Measurements from ENCODE around the gene OR7C2. TPM values are rescaled to one million over a fixed set of nuclear protein-coding genes. Genes with fewer than 3 reads are reported as not detected.

OR7C2 gene
- total RNA-seq, 1 experiment from 2014 or later: not detected

DNA sequence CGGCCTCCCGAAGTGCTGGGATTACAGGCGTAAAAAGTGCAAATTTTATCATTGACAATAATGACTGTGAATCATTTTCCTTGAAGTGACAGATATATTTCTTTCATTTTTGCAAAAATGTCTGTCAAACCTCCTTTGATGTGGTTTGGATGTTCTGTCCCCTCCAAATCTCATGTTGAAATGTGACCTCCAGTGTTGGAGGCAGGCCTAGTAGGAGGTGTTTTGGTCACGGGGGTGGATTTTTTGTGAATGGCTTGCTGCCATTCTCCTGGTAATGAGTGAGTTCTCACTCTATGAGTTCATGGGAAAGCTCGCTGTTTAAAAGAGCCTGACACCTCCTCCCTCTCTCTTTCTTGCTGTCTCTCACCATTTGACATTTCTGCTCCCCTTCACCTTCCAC lies 43.8 kb downstream of the OR7C2 start:
- Histone ChIP-seq H3K4me1 (ENCODE audit: control insufficient read depth in 1 of 2, insufficient read depth in 2 of 2, low read length in 2 of 2) (no peaks in the 10 kb centered on the region), H3K36me3 (ENCODE audit: control insufficient read depth in 1 of 2, insufficient read depth in 2 of 2, low read length in 2 of 2) (no peaks in the 10 kb centered on the region), H3K9ac (ENCODE audit: low read length) (no peak overlapping the region), H3K9me2 (ENCODE audit: insufficient read depth) (no peaks in the 10 kb centered on the region), H3K27ac (ENCODE audit: low read depth, low read length) (no peak overlapping the region), H3K79me2 (ENCODE audit: insufficient read depth, low read length) (no peaks in the 10 kb centered on the region), H3K4me2 (ENCODE audit: low read length) (no peak overlapping the region), H3K4me3 (replicated peaks in 1 of 2; ENCODE audit: low read depth in 1 of 2, low read length in 2 of 2) (no peak overlapping the region), H4K20me1 (ENCODE audit: insufficient read depth) (no peaks in the 10 kb centered on the region), H2AFZ (ENCODE audit: low read depth, low read length, poor library complexity, severe bottlenecking) (no peak overlapping the region), H3K9me3 (ENCODE audit: control insufficient read depth in 1 of 2, insufficient read depth in 1 of 2, low read depth in 1 of 2, low read length in 2 of 2) (no peaks in the 10 kb centered on the region), H3K27me3 (ENCODE audit: insufficient read depth, low read length) (peaks cover 29% of the 10 kb centered on the region)
- BruUV-seq (replicated peaks): no TSS peak
- intact Hi-C loops (cut with micrococcal nuclease): no loop called here
- no peak for ATAC-seq
- ChIA-PET RAD21 (ENCODE audit: low non-redundant PET in 1 of 2, low total read pairs in 2 of 2, uncharacterized antibody in 2 of 2, unreplicated experiment in 2 of 2) (no interaction called here), POLR2A (no interaction called here), CTCF (interaction anchor here (1.1 kb wide), 1 partner anchor 40 kb away, joined by 3 read pairs; no protein-coding TSS in a partner anchor)
- TF ChIP-seq RAD21 (IDR thresholded peaks at IDR 0.05; ENCODE audit: low read depth) (no peak), CBX3 (IDR thresholded peaks at IDR 0.05; ENCODE audit: low read depth) (no peak), ZNF274 (IDR thresholded peaks at IDR 0.05; ENCODE audit: low read depth, low read length) (no peak), EGR1 (IDR thresholded peaks at IDR 0.05; ENCODE audit: low read depth) (no peak), EZH2phosphoT487 (IDR thresholded peaks at IDR 0.05; ENCODE audit: borderline replicate concordance) (no peak), EZH2 (IDR thresholded peaks at IDR 0.05) (no peak), POLR2AphosphoS5 (IDR thresholded peaks at IDR 0.05; ENCODE audit: low read depth, low read length) (no peak), SP1 (IDR thresholded peaks at IDR 0.05; ENCODE audit: low read depth) (no peak)
- TF ChIP-seq, protein P1, sequence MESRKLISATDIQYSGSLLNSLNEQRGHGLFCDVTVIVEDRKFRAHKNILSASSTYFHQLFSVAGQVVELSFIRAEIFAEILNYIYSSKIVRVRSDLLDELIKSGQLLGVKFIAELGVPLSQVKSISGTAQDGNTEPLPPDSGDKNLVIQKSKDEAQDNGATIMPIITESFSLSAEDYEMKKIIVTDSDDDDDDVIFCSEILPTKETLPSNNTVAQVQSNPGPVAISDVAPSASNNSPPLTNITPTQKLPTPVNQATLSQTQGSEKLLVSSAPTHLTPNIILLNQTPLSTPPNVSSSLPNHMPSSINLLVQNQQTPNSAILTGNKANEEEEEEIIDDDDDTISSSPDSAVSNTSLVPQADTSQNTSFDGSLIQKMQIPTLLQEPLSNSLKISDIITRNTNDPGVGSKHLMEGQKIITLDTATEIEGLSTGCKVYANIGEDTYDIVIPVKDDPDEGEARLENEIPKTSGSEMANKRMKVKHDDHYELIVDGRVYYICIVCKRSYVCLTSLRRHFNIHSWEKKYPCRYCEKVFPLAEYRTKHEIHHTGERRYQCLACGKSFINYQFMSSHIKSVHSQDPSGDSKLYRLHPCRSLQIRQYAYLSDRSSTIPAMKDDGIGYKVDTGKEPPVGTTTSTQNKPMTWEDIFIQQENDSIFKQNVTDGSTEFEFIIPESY (IDR thresholded peaks at IDR 0.05; ENCODE audit: extremely low read depth, insufficient replicate concordance, low read length): no peak
- TF ChIP-seq, protein P2, sequence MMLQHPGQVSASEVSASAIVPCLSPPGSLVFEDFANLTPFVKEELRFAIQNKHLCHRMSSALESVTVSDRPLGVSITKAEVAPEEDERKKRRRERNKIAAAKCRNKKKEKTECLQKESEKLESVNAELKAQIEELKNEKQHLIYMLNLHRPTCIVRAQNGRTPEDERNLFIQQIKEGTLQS (IDR thresholded peaks at IDR 0.05): no peak
- DNase-seq (ENCODE audit: low read depth, low spot score): no peak

Other genes starting within 250 kb of the OR7C2 start
- gene ADGRE2, start 162.9 kb upstream of the OR7C2 start, total RNA-seq (2021; ENCODE audit: unreplicated experiment): 8.4 TPM
- not detected for gene OR7A5, start 106.3 kb upstream of the OR7C2 start, total RNA-seq (2021; ENCODE audit: unreplicated experiment)
- gene OR7C1, start 106.3 kb upstream of the OR7C2 start, total RNA-seq (2021; ENCODE audit: unreplicated experiment): not detected
- gene OR7A10, start 92.6 kb upstream of the OR7C2 start, total RNA-seq (2021; ENCODE audit: unreplicated experiment): not detected
- not detected for gene OR7A17, start 55.4 kb upstream of the OR7C2 start, total RNA-seq (2021; ENCODE audit: unreplicated experiment)
- not detected for gene SLC1A6, start 38.4 kb downstream of the OR7C2 start, total RNA-seq (2021; ENCODE audit: unreplicated experiment)
- not detected for gene CASP14, start 108.0 kb downstream of the OR7C2 start, total RNA-seq (2021; ENCODE audit: unreplicated experiment)
- not detected for gene OR1I1, start 140.7 kb downstream of the OR7C2 start, total RNA-seq (2021; ENCODE audit: unreplicated experiment)
- 4.9 TPM for gene SYDE1, start 165.9 kb downstream of the OR7C2 start, total RNA-seq (2021; ENCODE audit: unreplicated experiment)